GM10248 (cell line): ENCODE measurements around the gene PARVB.

ENCODE experiments used
- CTCF ChIA-PET: fragments of 300-600 bp; sonication (Branson Sonifier 250); formaldehyde crosslinking; extraction: SDS; loops from one replicate; lab custom pipeline; 2021; ENCODE audit warnings: antibody characterized with exemption; lab: Yijun Ruan, JAX
- POLR2A ChIA-PET: fragments of 350-650 bp; sonication (Branson Sonifier 250); formaldehyde crosslinking; extraction: SDS; loops from one replicate; lab custom pipeline; 2020; ENCODE audit warnings: antibody characterized with exemption; lab: Yijun Ruan, JAX
- DNase-seq: peaks from one replicate; pipeline ENCODE4 v3.0.0; 2012; ENCODE audit errors: extremely low spot score
- TF ChIP-seq, protein P1 (sequence below): IDR thresholded peaks from 2 replicates; pipeline ENCODE4 v1.5.1; 2012; ENCODE audit warnings: mild to moderate bottlenecking, low read depth; ENCODE audit errors: extremely low read depth, missing control alignments, control extremely low read depth

Gene PARVB

GRCh38 chr22:44143579-44143978, 119.5 kb downstream of the PARVB start:
- CTCF ChIA-PET, result no interaction called here
- no peak for DNase-seq
- POLR2A ChIA-PET, result no interaction called here
- TF ChIP-seq, protein P1, sequence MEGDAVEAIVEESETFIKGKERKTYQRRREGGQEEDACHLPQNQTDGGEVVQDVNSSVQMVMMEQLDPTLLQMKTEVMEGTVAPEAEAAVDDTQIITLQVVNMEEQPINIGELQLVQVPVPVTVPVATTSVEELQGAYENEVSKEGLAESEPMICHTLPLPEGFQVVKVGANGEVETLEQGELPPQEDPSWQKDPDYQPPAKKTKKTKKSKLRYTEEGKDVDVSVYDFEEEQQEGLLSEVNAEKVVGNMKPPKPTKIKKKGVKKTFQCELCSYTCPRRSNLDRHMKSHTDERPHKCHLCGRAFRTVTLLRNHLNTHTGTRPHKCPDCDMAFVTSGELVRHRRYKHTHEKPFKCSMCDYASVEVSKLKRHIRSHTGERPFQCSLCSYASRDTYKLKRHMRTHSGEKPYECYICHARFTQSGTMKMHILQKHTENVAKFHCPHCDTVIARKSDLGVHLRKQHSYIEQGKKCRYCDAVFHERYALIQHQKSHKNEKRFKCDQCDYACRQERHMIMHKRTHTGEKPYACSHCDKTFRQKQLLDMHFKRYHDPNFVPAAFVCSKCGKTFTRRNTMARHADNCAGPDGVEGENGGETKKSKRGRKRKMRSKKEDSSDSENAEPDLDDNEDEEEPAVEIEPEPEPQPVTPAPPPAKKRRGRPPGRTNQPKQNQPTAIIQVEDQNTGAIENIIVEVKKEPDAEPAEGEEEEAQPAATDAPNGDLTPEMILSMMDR, result no peak

DNA sequence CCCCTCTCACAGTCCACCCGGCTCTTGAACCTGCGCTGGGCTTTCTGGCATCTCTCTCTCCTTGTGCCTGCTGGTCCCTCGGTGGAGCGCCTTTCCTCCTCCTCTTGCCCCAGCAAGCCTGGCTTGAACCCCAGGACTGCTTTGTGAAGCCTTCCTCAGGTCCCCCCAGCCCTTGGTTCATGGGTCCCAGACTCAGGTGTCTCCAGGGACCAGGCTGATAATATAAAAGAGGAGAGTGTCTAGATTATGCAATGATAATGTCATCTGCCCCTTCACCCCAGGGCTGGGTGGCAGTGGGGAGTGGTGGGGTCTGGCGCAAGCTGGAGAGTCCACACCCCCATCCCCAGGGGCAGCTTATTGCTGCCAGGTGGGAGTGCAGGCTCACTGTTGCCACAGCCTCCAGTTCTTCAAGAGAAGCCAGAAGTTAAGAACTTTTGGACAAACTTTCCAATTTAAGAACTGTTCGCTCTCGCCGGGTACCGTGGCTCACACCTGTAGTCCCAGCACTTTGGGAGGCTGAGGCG, 120.0 kb downstream of the PARVB start:
- DNase-seq, result no peak
- CTCF ChIA-PET, result no interaction called here
- TF ChIP-seq, protein P1, result no peak
- POLR2A ChIA-PET, result no interaction called here

DNA sequence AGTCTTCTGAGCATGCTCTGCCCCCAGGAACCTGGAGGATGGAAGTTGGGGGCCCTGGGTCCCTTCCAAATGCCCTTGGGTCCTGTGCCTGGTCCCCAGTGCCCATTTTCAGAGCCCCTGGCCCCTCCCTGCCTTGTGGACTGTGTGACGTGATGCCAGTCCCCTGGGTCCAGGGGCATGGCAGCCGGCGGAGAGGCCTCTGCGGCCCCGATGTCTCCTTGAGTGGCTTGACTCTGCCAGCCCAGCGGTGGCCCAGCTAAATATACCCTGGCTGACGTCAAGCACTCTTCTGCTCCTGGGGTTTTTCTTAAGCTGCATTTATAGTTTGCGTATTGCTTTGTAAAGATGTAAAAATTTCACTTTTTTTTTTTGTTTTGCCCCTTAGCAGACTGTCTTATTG, 121.4 kb downstream of the PARVB start:
- ChIA-PET CTCF (interaction anchor here (1.3 kb wide), 1 partner anchor 60 kb away, joined by 4 read pairs; no protein-coding TSS in a partner anchor), POLR2A (no interaction called here)
- TF ChIP-seq, protein P1, result no peak
- no peak for DNase-seq

GRCh38 chr22:44146088-44146861, 122.2 kb downstream of the PARVB start:
- TF ChIP-seq, protein P1, result no peak
- POLR2A ChIA-PET, result interaction anchor here (0.5 kb wide), 1 partner anchor 289 kb away, joined by 7 read pairs; no protein-coding TSS in a partner anchor
- CTCF ChIA-PET, result interaction anchor here (1.3 kb wide), 1 partner anchor 60 kb away, joined by 4 read pairs; no protein-coding TSS in a partner anchor
- DNase-seq, result no peak

- CTCF ChIA-PET, result interaction anchor here (1.3 kb wide), 1 partner anchor 61 kb away, joined by 4 read pairs; no protein-coding TSS in a partner anchor
- POLR2A ChIA-PET, result interaction anchor here (0.5 kb wide), 1 partner anchor 290 kb away, joined by 7 read pairs; no protein-coding TSS in a partner anchor
Measured at GRCh38 chr22:44147008-44147645, 123.0 kb downstream of the PARVB start.

More at GRCh38 chr22:44147008-44147645, 123.0 kb downstream of the PARVB start:
- TF ChIP-seq, protein P1, result no peak
- no peak for DNase-seq
